ENCODE data around the gene ABAT. TPM values are rescaled to one million over a fixed set of nuclear protein-coding genes. Genes with fewer than 3 reads are reported as not detected.

ABAT gene
- total RNA-seq, 1 experiment from 2014 or later: 4.7 TPM

DNA sequence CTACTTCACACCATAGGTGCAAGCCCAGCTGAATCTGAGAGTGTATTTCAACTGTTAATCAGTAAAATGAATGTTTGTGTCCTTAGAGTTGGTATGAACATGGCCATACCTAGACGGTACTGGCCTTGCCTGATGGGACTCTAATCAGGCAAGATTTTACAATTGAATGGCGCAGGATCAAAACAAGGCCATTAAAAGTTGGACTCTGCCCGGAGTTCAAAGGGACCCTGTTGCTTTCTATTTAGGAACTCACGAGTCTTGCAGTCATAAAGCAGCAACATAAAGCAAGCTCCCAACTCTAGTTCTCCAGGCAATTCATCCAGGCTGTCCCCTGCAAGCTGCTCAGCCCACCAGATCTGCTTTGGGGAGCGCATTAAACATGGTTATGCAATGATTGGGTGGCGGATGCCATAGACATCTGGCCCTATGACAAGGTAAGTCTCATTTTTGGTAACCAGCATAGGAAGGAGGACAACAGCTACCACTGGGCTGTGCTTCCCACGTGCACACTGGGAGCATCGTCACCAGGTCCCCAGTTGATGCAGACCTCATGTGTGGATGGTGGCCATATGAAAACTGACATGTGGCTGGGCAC, 114.3 kb downstream of the ABAT start:
- intact Hi-C loops (cut with micrococcal nuclease): no loop called here
- TF ChIP-seq, protein P1, sequence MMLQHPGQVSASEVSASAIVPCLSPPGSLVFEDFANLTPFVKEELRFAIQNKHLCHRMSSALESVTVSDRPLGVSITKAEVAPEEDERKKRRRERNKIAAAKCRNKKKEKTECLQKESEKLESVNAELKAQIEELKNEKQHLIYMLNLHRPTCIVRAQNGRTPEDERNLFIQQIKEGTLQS (IDR thresholded peaks at IDR 0.05): no peak
- TF ChIP-seq ZFX (IDR thresholded peaks at IDR 0.05): no peak
- no peak for TF ChIP-seq EZH2phosphoT487 (IDR thresholded peaks at IDR 0.05; ENCODE audit: borderline replicate concordance)
- TF ChIP-seq SP1 (IDR thresholded peaks at IDR 0.05; ENCODE audit: low read depth): no peak
- DNase-seq (ENCODE audit: low read depth, low spot score): no peak
- Histone ChIP-seq H3K9me2 (ENCODE audit: insufficient read depth) (no peaks in the 10 kb centered on the region), H3K9ac (ENCODE audit: low read length) (no peak overlapping the region), H3K36me3 (ENCODE audit: control insufficient read depth in 1 of 2, insufficient read depth in 2 of 2, low read length in 2 of 2) (no peaks in the 10 kb centered on the region), H3K9me3 (ENCODE audit: control insufficient read depth in 1 of 2, insufficient read depth in 1 of 2, low read depth in 1 of 2, low read length in 2 of 2) (no peaks in the 10 kb centered on the region), H3K79me2 (ENCODE audit: insufficient read depth, low read length) (no peaks in the 10 kb centered on the region), H3K27ac (ENCODE audit: low read depth, low read length) (no peak overlapping the region), H3K4me2 (ENCODE audit: low read length) (no peak overlapping the region), H3K4me3 (replicated peaks in 1 of 2; ENCODE audit: low read depth in 1 of 2, low read length in 2 of 2) (no peak overlapping the region), H3K4me1 (ENCODE audit: control insufficient read depth in 1 of 2, insufficient read depth in 2 of 2, low read length in 2 of 2) (no peaks in the 10 kb centered on the region), H3K27me3 (ENCODE audit: insufficient read depth, low read length) (no peaks in the 10 kb centered on the region), H2AFZ (ENCODE audit: low read depth, low read length, poor library complexity, severe bottlenecking) (no peak overlapping the region), H4K20me1 (ENCODE audit: insufficient read depth) (no peaks in the 10 kb centered on the region)
- ATAC-seq: no peak
- ChIA-PET CTCF (no interaction called here), RAD21 (ENCODE audit: low non-redundant PET in 1 of 2, low total read pairs in 2 of 2, uncharacterized antibody in 2 of 2, unreplicated experiment in 2 of 2) (no interaction called here), POLR2A (no interaction called here)
- no TSS peak for BruUV-seq (replicated peaks)

DNA sequence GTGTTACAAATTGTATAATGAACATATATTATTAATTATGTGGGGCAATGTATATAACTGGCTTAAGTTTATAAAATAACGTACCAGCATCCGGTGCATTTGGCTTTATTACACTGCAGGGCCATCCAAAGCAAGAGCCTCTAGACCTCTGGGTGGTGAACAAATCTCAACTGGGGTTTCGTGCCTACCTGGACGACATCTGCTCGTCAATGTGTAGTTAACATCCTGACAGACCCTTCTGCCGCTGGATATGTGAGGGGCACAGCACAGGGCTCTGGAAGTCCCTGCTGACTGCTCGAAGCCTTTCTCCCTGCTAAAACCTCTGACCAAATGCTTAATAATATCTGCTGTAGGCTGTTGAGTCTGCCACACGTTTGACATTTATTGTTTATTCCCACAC, 120.7 kb downstream of the ABAT start:
- intact Hi-C loops (cut with micrococcal nuclease): no loop called here
- CTCF ChIA-PET: no interaction called here
- ATAC-seq: no peak
- TF ChIP-seq, protein P2, sequence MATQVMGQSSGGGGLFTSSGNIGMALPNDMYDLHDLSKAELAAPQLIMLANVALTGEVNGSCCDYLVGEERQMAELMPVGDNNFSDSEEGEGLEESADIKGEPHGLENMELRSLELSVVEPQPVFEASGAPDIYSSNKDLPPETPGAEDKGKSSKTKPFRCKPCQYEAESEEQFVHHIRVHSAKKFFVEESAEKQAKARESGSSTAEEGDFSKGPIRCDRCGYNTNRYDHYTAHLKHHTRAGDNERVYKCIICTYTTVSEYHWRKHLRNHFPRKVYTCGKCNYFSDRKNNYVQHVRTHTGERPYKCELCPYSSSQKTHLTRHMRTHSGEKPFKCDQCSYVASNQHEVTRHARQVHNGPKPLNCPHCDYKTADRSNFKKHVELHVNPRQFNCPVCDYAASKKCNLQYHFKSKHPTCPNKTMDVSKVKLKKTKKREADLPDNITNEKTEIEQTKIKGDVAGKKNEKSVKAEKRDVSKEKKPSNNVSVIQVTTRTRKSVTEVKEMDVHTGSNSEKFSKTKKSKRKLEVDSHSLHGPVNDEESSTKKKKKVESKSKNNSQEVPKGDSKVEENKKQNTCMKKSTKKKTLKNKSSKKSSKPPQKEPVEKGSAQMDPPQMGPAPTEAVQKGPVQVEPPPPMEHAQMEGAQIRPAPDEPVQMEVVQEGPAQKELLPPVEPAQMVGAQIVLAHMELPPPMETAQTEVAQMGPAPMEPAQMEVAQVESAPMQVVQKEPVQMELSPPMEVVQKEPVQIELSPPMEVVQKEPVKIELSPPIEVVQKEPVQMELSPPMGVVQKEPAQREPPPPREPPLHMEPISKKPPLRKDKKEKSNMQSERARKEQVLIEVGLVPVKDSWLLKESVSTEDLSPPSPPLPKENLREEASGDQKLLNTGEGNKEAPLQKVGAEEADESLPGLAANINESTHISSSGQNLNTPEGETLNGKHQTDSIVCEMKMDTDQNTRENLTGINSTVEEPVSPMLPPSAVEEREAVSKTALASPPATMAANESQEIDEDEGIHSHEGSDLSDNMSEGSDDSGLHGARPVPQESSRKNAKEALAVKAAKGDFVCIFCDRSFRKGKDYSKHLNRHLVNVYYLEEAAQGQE (IDR thresholded peaks at IDR 0.05; ENCODE audit: low read depth): no peak
- TF ChIP-seq JUND (IDR thresholded peaks at IDR 0.05): no peak
- TF ChIP-seq, protein P3, sequence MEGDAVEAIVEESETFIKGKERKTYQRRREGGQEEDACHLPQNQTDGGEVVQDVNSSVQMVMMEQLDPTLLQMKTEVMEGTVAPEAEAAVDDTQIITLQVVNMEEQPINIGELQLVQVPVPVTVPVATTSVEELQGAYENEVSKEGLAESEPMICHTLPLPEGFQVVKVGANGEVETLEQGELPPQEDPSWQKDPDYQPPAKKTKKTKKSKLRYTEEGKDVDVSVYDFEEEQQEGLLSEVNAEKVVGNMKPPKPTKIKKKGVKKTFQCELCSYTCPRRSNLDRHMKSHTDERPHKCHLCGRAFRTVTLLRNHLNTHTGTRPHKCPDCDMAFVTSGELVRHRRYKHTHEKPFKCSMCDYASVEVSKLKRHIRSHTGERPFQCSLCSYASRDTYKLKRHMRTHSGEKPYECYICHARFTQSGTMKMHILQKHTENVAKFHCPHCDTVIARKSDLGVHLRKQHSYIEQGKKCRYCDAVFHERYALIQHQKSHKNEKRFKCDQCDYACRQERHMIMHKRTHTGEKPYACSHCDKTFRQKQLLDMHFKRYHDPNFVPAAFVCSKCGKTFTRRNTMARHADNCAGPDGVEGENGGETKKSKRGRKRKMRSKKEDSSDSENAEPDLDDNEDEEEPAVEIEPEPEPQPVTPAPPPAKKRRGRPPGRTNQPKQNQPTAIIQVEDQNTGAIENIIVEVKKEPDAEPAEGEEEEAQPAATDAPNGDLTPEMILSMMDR (IDR thresholded peaks at IDR 0.05 in 2 of 3, conservative IDR thresholded peaks at IDR 0.05 in 1 of 3; ENCODE audit: borderline replicate concordance in 1 of 3, insufficient read depth in 1 of 3, low read depth in 2 of 3, low read length in 2 of 3): no peak
- TF ChIP-seq SIN3A (IDR thresholded peaks at IDR 0.05; ENCODE audit: low read depth): no peak
- TF ChIP-seq ZNF274 (IDR thresholded peaks at IDR 0.05; ENCODE audit: low read depth, low read length): no peak
- TF ChIP-seq FOSL1 (IDR thresholded peaks at IDR 0.05; ENCODE audit: low read depth): no peak
- TF ChIP-seq CEBPB (IDR thresholded peaks at IDR 0.05; ENCODE audit: low read depth): no peak
- TF ChIP-seq EZH2 (IDR thresholded peaks at IDR 0.05): no peak
- TF ChIP-seq, protein P4, sequence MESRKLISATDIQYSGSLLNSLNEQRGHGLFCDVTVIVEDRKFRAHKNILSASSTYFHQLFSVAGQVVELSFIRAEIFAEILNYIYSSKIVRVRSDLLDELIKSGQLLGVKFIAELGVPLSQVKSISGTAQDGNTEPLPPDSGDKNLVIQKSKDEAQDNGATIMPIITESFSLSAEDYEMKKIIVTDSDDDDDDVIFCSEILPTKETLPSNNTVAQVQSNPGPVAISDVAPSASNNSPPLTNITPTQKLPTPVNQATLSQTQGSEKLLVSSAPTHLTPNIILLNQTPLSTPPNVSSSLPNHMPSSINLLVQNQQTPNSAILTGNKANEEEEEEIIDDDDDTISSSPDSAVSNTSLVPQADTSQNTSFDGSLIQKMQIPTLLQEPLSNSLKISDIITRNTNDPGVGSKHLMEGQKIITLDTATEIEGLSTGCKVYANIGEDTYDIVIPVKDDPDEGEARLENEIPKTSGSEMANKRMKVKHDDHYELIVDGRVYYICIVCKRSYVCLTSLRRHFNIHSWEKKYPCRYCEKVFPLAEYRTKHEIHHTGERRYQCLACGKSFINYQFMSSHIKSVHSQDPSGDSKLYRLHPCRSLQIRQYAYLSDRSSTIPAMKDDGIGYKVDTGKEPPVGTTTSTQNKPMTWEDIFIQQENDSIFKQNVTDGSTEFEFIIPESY (IDR thresholded peaks at IDR 0.05; ENCODE audit: extremely low read depth, insufficient replicate concordance, low read length): no peak
- TF ChIP-seq ELF1 (IDR thresholded peaks at IDR 0.05; ENCODE audit: borderline replicate concordance, low read depth): no peak

More for the DNA sequence above, 120.7 kb downstream of the ABAT start:
- no peaks in the 10 kb centered on the region for H3K9me3 ChIP-seq (ENCODE audit: control insufficient read depth in 1 of 2, insufficient read depth in 1 of 2, low read depth in 1 of 2, low read length in 2 of 2)
- H3K4me1 ChIP-seq (ENCODE audit: control insufficient read depth in 1 of 2, insufficient read depth in 2 of 2, low read length in 2 of 2): peaks cover 12 to 24% of the 10 kb centered on the region in 2 experiments
- no peaks in the 10 kb centered on the region for H4K20me1 ChIP-seq (ENCODE audit: insufficient read depth)
- H3K36me3 ChIP-seq (ENCODE audit: control insufficient read depth in 1 of 2, insufficient read depth in 2 of 2, low read length in 2 of 2): peaks cover 0 to 6% of the 10 kb centered on the region in 2 experiments; a peak in 1 of 4 replicates
- no peak overlapping the region for H3K4me2 ChIP-seq (ENCODE audit: low read length)
- RAD21 ChIA-PET (ENCODE audit: low non-redundant PET in 1 of 2, low total read pairs in 2 of 2, uncharacterized antibody in 2 of 2, unreplicated experiment in 2 of 2): no interaction called here
- H2AFZ ChIP-seq (ENCODE audit: low read depth, low read length, poor library complexity, severe bottlenecking): no peak overlapping the region
- no peak overlapping the region for H3K27ac ChIP-seq (ENCODE audit: low read depth, low read length)
- BruUV-seq (replicated peaks): no TSS peak
- no peak overlapping the region for H3K9ac ChIP-seq (ENCODE audit: low read length)
- no peak for DNase-seq (ENCODE audit: low read depth, low spot score)
- peaks cover 51% of the 10 kb centered on the region for H3K79me2 ChIP-seq (ENCODE audit: insufficient read depth, low read length)
- no peaks in the 10 kb centered on the region for H3K9me2 ChIP-seq (ENCODE audit: insufficient read depth)
- POLR2A ChIA-PET: no interaction called here
- H3K4me3 ChIP-seq (replicated peaks in 1 of 2; ENCODE audit: low read depth in 1 of 2, low read length in 2 of 2): no peak overlapping the region
- H3K27me3 ChIP-seq (ENCODE audit: insufficient read depth, low read length): no peaks in the 10 kb centered on the region
